Right forelimb (tissue), 1 donor: Measurements from ENCODE around the gene WWC2.
"Not testable (repeated sequence)": the region's sequence is repeated elsewhere in the genome, so short reads cannot be mapped to it uniquely, and the experiment has no call there.

Experiments
- DNase-seq: peaks from one replicate; pipeline ENCODE4 v3.0.0-alpha.2; 2018

Gene WWC2

DNA sequence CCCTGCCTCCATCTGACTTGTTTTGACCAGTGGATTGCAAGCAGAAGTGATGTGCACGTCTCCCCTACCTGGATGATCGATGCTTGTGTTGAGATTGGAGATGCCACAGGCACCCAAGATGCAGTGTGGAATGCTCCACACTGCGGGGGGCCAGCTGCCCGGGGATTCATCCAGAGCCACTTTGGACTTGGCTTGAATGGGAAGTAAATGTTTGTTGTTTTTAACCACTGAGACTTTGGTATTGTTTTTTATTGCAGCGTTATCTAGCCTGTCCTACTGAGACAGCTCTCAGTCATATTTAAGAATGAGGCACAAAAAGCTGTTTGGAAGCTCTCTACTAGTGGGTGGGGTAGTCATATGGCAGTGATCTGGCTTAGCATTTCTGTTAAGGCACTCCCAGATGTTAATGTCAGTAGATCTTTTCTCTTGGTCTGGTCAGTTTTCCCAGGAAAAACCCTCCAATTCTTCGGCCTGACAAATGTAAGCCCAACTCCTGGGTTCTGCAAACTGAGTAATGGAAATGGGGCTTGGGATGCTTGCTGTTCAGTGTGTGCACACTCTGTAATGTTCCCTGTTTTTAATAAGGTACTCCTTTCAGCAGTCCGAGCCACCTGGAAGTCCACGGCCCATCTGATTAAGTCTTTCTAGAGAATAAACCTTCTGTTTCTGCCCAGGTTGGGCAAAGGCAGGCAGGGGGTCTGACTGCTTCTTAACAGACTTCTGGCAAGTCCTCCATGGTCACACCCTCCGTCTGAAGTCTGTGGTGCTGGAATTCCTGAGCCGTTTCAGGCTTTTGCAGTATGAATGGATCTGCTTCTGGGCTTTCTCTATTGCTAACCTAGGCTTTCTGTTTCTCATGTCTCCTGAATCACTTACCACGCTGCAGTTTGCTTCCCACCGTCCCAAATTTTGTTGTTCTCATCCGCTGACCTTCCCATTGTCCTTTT, 74.8 kb downstream of the WWC2 start:
- DNase-seq = no peak

DNA sequence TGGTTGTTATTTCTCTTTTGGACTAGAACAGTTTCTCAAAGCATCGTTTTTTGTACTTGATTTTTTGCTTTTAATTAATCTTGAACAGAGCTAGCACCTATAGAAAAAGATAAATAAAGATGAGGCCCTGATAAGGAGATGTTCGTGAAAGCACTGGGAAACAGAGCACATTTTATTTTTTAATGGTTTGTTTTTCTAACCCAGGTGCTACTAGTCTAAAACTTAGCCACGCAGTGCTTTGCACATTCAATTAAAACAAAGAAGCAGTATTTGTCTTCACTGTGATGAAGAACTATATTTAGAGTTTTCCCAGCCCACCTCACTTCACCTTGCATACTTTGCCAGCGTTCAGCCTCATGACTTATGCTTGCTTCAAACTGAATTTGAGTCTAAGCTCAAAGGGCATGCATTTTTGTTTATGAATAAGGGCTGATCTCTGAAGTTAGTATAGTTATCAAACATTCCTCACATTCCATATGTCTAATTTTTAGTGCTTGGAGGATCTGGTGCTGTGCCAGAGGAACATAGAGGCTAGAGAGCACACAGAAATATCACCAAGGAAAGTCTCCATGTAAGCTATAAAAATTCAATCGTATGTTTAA, 76.7 kb downstream of the WWC2 start:
- no peak for DNase-seq

DNA sequence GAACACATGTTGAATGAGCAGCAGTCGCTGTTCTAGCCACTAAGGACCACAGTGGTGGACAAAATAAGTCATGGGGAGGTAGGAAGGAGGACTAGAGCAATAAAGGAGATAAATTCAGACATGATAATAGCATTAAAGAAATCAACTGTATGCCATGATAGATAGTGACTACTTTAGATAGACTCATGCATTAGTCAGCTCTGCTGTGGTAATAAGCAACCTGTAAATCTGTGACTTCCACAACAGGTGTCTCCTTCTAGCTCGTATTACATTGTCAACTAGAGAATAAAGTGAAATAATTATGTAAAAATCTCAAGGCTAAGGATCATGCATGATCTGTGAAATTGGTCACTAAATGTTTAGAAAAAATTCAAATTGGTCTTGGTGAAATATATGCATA, 77.9 kb downstream of the WWC2 start:
- DNase-seq = no peak

- DNase-seq = no peak
Observed at GRCh38 chr4:183178201-183178600, 79.1 kb downstream of the WWC2 start.

GRCh38 chr4:183180096-183180495, 81.0 kb downstream of the WWC2 start:
- no peak for DNase-seq

- DNase-seq = no peak
Observed at GRCh38 chr4:183180621-183181020, 81.6 kb downstream of the WWC2 start.

DNA sequence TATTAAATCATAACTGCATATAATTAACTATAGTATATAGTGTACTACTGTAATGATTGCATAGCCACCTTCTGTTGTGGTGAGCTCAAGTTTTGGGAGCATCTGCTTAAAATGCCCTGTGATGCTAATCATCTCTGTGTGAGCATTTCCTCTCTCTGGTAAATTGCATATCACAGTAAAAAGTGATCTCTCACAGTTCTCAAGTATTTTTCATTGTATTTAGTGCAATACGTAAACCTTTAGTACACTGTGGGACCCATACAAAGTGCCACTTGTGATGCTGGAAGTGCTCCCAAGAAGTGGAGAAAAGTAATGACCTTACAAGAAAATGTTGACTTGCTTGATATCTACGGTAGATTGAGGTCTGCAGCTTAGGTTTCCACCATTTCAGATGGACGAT, 82.0 kb downstream of the WWC2 start:
- DNase-seq = no peak

GRCh38 chr4:183182873-183183725, 84.0 kb downstream of the WWC2 start:
- DNase-seq = no peak

DNA sequence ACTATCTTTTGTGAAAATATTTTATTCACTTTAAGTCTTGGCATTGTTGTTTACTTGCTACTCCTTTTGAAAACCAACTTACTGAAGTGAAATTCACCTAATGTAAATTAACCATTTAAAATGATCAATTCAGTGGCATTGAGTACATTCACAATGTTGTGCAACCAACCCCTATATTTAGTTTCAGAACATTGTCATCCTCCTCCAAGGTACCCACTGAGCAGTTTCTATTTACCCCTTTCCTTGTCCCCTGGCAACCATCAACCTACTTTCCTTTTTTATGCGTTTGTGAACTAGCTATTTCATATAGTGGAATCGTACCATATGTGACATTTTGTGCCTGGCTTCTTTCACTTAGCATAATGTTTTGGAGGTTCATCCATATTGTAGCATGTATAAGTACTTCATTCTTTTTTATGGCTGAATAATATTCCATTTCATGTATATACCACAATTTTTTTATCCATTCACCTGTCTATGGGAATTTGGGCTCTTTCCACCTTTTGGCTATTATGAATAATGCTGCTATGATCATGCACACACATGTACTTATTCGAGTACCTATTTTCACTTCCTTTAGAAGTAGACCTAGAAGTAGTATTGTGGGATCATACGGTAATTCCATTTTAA, 85.0 kb downstream of the WWC2 start:
- DNase-seq = no peak

GRCh38 chr4:183185018-183185417, 86.0 kb downstream of the WWC2 start:
- no peak for DNase-seq

DNA sequence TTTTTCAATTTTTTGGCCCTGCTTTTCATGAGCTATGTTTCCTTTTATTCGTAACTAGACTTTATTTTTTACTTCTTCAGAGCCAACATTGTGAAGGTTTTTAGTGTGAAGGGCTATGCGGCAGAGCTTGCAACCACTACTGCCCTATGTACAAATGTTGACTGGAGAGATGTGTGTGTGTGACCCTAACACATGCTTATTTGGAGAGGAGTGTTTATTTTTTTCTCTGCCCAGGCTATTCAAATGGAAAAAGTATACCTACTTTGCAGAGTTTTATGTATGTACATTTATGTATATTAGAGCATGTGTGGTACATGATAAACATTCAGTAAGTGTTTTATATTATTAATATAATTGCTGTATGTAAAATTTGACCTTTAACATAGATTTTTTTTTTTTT, 86.5 kb downstream of the WWC2 start:
- DNase-seq = no peak

GRCh38 chr4:183186813-183187212, 87.8 kb downstream of the WWC2 start:
- DNase-seq = no peak

DNA sequence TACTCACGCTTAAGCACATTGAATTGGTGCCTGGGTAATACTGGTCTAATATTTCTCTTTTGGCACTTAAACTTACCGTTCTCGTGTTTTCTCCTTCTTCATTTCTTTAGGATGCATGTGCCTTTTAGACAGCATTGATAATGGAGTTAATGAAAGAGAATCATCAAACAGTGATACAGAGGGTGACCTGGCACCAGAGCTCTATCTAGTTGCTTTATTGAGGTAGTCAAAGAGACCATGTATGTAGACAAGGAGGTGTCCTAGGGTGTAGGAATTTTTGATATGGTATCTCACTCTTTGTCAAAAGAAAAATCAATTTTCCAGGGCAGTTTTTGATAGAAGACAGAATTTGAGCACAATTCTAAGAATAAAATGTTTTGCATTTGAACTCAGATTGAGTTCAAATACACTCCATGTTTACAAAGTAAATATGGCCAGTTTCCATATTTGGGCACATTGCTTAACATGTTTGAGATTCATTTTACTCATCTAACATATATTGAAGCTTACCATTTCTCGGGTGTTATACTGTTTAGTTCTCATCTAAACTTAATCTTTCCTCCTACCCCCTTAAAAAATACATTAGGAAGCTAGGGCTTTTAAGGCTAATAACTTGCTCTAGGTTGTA, 92.0 kb downstream of the WWC2 start:
- no peak for DNase-seq

DNA sequence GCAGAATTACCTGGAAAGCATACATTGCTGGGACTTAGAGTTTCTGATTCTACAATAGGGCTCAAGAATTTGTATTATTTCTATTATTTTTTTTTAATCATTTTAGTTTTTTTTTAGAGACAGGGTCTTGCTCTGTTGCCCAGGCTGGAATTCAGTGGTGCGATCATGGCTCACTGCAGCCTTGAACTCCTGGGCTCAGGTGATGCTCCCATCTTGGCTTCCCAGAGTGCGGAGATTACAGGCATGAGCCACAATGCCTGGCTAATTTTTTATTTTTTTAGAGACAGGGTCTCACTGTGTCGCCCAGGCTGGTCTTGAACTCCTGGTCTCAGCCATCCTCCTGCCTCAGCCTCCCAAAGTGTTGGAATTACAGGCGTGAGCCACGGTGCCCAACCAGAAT, 92.6 kb downstream of the WWC2 start:
- no peak for DNase-seq

- DNase-seq = no peak
Observed at GRCh38 chr4:183192571-183192970, 93.5 kb downstream of the WWC2 start.

DNA sequence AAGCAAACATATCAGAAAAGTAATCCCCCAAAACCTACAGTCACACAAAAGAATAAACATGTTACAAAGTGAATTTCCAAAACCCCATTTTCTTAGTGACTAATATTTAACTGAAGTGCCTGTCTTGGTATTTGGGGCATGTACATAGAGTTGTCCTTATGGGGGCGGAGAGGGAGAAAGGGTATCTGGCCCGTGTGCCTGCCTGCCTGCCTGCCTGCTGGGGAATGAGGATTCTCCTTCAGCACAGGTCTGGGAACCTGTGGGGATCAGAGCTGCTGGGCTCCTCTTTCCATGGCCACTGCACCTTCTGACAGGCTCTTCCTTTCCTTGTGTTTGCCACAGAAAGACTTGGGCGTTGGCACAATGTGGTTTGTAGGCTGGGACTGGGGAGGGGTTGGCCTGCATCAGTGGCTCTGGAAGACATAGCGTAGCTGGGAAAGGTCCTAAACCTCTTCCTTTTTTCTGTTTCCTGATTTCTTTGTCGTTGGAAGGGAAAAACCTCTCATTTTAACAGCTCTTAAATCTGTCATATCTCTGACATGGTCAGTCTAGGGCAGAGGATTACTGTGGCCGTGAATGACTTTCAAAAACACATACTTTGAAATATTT, 94.8 kb downstream of the WWC2 start:
- DNase-seq = not testable (repeated sequence)

DNA sequence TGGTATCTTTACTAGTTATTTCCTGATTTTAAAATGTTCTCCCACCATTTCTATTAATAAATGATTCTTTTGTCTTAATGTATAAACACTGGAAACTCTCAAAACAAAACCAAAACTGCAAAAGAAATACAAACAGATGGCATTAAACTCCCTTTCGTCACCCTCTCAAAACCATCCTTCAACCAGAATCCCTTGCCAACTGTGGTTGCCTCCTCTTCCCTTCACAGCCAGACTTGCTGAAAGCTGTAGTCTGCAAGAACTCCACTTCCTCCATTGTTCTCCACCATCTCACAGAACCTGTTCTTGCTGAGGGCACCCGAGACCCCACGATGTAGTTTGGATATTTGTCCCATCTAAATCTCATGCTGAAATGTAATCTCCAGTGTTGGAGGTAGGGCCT, 96.5 kb downstream of the WWC2 start:
- DNase-seq = no peak

GRCh38 chr4:183197140-183197539, 98.1 kb downstream of the WWC2 start:
- no peak for DNase-seq

GRCh38 chr4:183200453-183200852, 101.4 kb downstream of the WWC2 start:
- DNase-seq = no peak

DNA sequence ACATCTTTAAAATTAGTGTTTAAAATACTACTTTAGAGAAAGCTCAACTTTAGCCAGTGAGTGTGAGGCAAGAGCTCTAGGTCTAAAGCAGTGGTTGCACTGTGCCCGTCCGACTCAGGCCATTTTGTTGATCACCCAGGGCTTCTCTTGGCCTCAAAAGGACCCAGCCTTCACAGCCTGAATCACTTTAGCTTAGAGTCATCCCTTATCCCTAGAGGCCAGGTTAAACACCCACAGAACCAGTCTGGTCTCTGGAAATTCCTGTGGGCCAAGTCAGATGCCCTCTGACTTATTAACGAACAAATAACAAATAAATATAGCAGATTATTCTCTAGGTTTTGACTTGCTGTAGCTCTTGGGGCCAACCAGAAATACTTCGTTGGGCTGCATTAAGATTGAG, 102.3 kb downstream of the WWC2 start:
- DNase-seq = no peak

DNA sequence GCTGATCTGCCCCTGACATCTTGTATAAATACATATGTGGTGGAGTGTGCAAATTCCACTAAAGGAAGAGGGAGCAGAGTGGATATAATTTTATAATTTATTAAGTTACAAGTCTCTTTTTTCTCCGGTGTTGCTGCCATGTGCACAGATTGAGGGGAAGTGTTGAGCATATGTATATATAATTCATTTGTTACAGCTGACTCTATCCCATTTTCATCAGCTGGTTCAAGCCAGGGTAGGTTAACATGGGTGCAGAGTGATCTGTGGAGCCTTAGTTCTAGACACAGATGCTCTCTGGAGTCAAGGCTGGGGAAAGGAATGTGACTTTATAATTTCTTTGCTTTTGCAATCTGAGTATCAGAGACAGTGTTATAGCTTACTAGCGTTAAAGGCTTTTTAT, 103.5 kb downstream of the WWC2 start:
- no peak for DNase-seq

GRCh38 chr4:183204793-183205192, 105.7 kb downstream of the WWC2 start:
- DNase-seq = no peak
